Esophagus squamous epithelium (tissue), 5 donors: ENCODE data around the gene MTRF1L. TPM values are rescaled to one million over a fixed set of nuclear protein-coding genes. Genes with fewer than 3 reads are reported as not detected.

Experiments used
- DNase-seq: peaks from one replicate; lab custom pipeline; 2025; lab: John Stamatoyannopoulos, UW
- H3K27ac ChIP-seq, 4 donors: fragments of 200-600 bp; sonication (generic); one replicate each; pipeline ENCODE4 v1.5.1; 2016 to 2019; ENCODE audit warnings: mild to moderate bottlenecking in 1 of 4
- H3K27me3 ChIP-seq, 4 donors: fragments of 200-600 bp; sonication (generic); 1 replicate in 3 of 4; 2 replicates in 1 of 4; pipeline versions ENCODE4 v1.5.1 to v1.6.0; 2017 to 2021; ENCODE audit warnings: antibody characterized with exemption in 1 of 4
- H3K36me3 ChIP-seq, 3 donors: fragments of 200-600 bp; sonication (generic); one replicate each; pipeline ENCODE4 v1.5.1; 2016 to 2019
- H3K4me1 ChIP-seq, 3 donors: fragments of 200-600 bp; sonication (generic); one replicate each; pipeline ENCODE4 v1.5.1; 2017 to 2019
- H3K4me3 ChIP-seq, 4 donors: fragments of 200-600 bp; sonication (generic); 1 replicate in 3 of 4; 2 replicates in 1 of 4; pipeline ENCODE4 v1.5.1; 2016 to 2019; ENCODE audit warnings: mild to moderate bottlenecking in 2 of 4, moderate library complexity in 1 of 4
- H3K9me3 ChIP-seq, 3 donors: fragments of 200-600 bp; sonication (generic); one replicate each; pipeline ENCODE4 v1.5.1; 2016 to 2019
- POLR2A ChIP-seq, 4 donors: fragments of 450-650 bp; IDR thresholded peaks; one replicate each; pipeline ENCODE4 v1.6.1; 2017; ENCODE audit warnings: antibody characterized with exemption in 4 of 4, mild to moderate bottlenecking in 4 of 4, moderate library complexity in 3 of 4
- WGBS, 2 donors: methylation state at CpG; one replicate each; pipeline ENCODE4 v1.1.5; 2018; 5-methylcytosine and 5-hydroxymethylcytosine counted together
- intact Hi-C: fragments of 100-400 bp; cut with DNase I; formaldehyde crosslinking; loops from one replicate; pipeline ENCODE4 v1.15.0; 2022
- total RNA-seq, 4 donors: library from RNA; depleted of rRNA; stranded (reverse); fragments of >200 nt; gene quantifications; one replicate each; pipeline ENCODE4 v1.1.0, GENCODE V29; 2016
- TF ChIP-seq, protein P1 (sequence below), 6 experiments: fragments of 450-650 bp in 4 of 6; fragments of 200-600 bp in 2 of 6; sonication (generic) in 2 of 6; IDR thresholded peaks; one replicate each; pipeline ENCODE4 v1.5.1; 2016 to 2019; ENCODE audit warnings: antibody characterized with exemption in 6 of 6, mild to moderate bottlenecking in 4 of 6, moderate library complexity in 4 of 6
- donor health status: DM: yes; HTN: yes; CAD: no.

Gene MTRF1L
- total RNA-seq, 4 donors from 2014 or later = 7.3 to 16.2 (median 14.4) TPM

DNA sequence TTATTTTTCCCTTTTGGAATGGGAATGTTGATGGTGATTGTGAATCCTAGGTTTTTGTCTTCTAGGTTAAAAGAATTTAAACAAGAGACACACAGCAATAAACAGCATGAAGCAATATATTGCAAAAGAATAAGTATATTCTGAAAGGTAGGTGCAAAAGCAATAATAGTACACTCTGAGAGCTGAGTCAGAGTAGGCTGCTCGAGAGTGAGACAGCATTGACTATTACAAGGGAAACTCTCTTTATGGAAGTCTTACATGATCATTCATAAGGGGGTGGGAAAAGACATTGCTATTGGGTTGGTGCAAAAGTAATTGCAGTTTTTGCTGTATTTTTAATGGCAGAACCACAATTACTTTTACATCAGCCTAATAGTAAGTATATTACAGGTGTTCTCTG lies 44.7 kb downstream of the MTRF1L start:
- Histone ChIP-seq H3K4me3 (no peak overlapping the region), H3K36me3 (no peaks in the 10 kb centered on the region), H3K27me3 (peaks cover 0 to 7% (median 0%) of the 10 kb centered on the region in 4 donors), H3K9me3 (no peaks in the 10 kb centered on the region), H3K4me1 (no peaks in the 10 kb centered on the region), H3K27ac (no peak overlapping the region)
- intact Hi-C loops = loop anchor here (10.0 kb wide), 1 partner anchor 57 kb away; no protein-coding TSS in a partner anchor
- no peak for DNase-seq
- 61 to 65% methylated on average over 1 of the region's 1 CpG for WGBS, 2 donors
- no peak for TF ChIP-seq POLR2A (IDR thresholded peaks at IDR 0.05)
- TF ChIP-seq, protein P1, sequence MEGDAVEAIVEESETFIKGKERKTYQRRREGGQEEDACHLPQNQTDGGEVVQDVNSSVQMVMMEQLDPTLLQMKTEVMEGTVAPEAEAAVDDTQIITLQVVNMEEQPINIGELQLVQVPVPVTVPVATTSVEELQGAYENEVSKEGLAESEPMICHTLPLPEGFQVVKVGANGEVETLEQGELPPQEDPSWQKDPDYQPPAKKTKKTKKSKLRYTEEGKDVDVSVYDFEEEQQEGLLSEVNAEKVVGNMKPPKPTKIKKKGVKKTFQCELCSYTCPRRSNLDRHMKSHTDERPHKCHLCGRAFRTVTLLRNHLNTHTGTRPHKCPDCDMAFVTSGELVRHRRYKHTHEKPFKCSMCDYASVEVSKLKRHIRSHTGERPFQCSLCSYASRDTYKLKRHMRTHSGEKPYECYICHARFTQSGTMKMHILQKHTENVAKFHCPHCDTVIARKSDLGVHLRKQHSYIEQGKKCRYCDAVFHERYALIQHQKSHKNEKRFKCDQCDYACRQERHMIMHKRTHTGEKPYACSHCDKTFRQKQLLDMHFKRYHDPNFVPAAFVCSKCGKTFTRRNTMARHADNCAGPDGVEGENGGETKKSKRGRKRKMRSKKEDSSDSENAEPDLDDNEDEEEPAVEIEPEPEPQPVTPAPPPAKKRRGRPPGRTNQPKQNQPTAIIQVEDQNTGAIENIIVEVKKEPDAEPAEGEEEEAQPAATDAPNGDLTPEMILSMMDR (IDR thresholded peaks at IDR 0.05) = no peak

GRCh38 chr6:152954443-152954842 lies 48.1 kb downstream of the MTRF1L start:
- 59 to 64% methylated on average over 3 of the region's 3 CpGs for WGBS, 2 donors
- H3K4me1 ChIP-seq = no peaks in the 10 kb centered on the region

GRCh38 chr6:152952866-152953509 lies 49.5 kb downstream of the MTRF1L start:
- no peak overlapping the region for H3K27ac ChIP-seq
- peaks cover 0 to 6% (median 0%) of the 10 kb centered on the region in 3 donors for H3K4me1 ChIP-seq
- H3K27me3 ChIP-seq = peaks cover 0 to 14% (median 0%) of the 10 kb centered on the region in 4 donors
- intact Hi-C loops = loop anchor here (10.0 kb wide), 1 partner anchor 62 kb away; no protein-coding TSS in a partner anchor
- no peaks in the 10 kb centered on the region for H3K9me3 ChIP-seq
- no peak for DNase-seq
- no peak for TF ChIP-seq POLR2A (IDR thresholded peaks at IDR 0.05)
- TF ChIP-seq, protein P1 (IDR thresholded peaks at IDR 0.05) = peak in 4 of 6 experiments; percentile 20 to 51 (median 32)
- H3K4me3 ChIP-seq = no peak overlapping the region
- no peaks in the 10 kb centered on the region for H3K36me3 ChIP-seq
- WGBS, 2 donors = 58 to 62% methylated on average over 7 of the region's 7 CpGs

More at GRCh38 chr6:152954443-152954842, 48.1 kb downstream of the MTRF1L start:
- intact Hi-C loops = loop anchor here (10.0 kb wide), 1 partner anchor 60 kb away; no protein-coding TSS in a partner anchor
- H3K4me3 ChIP-seq = no peak overlapping the region
- DNase-seq = no peak
- H3K36me3 ChIP-seq = no peaks in the 10 kb centered on the region
- no peak for TF ChIP-seq POLR2A (IDR thresholded peaks at IDR 0.05)
- TF ChIP-seq, protein P1 (IDR thresholded peaks at IDR 0.05) = peak in 2 of 6 experiments; percentile 4 to 26
- H3K27ac ChIP-seq = no peak overlapping the region
- no peaks in the 10 kb centered on the region for H3K9me3 ChIP-seq
- peaks cover 0 to 4% (median 0%) of the 10 kb centered on the region in 4 donors for H3K27me3 ChIP-seq

GRCh38 chr6:152952045-152952444 lies 50.5 kb downstream of the MTRF1L start:
- peaks cover 0 to 8% (median 0%) of the 10 kb centered on the region in 3 donors for H3K4me1 ChIP-seq
- H3K4me3 ChIP-seq = no peak overlapping the region
- 12 to 19% methylated on average over 1 of the region's 1 CpG for WGBS, 2 donors
- no peak for DNase-seq
- peaks cover 0 to 14% (median 0%) of the 10 kb centered on the region in 4 donors for H3K27me3 ChIP-seq
- no peaks in the 10 kb centered on the region for H3K36me3 ChIP-seq
- H3K9me3 ChIP-seq = no peaks in the 10 kb centered on the region
- TF ChIP-seq, protein P1 (IDR thresholded peaks at IDR 0.05) = no peak
- no peak for TF ChIP-seq POLR2A (IDR thresholded peaks at IDR 0.05)
- intact Hi-C loops = loop anchor here (10.0 kb wide), 1 partner anchor 63 kb away; no protein-coding TSS in a partner anchor
- no peak overlapping the region for H3K27ac ChIP-seq

GRCh38 chr6:152950240-152950639 lies 52.3 kb downstream of the MTRF1L start:
- Histone ChIP-seq H3K4me1 (peaks cover 0 to 8% (median 0%) of the 10 kb centered on the region in 3 donors), H3K27me3 (peaks cover 0 to 14% (median 0%) of the 10 kb centered on the region in 4 donors), H3K27ac (no peak overlapping the region), H3K36me3 (no peaks in the 10 kb centered on the region), H3K4me3 (no peak overlapping the region), H3K9me3 (no peaks in the 10 kb centered on the region)
- no peak for DNase-seq
- 78 to 84% methylated on average over 3 of the region's 3 CpGs for WGBS, 2 donors
- TF ChIP-seq, protein P1 (IDR thresholded peaks at IDR 0.05) = no peak
- no peak for TF ChIP-seq POLR2A (IDR thresholded peaks at IDR 0.05)
- intact Hi-C loops = loop anchor here (10.0 kb wide), 1 partner anchor 65 kb away; no protein-coding TSS in a partner anchor
